NCI-H2196 (cell line): ENCODE measurements around the gene IGSF10.

Experiments used
- DNase-seq: peaks from one replicate; lab custom pipeline; 2025; ENCODE audit not compliant: unreplicated experiment; lab: John Stamatoyannopoulos, UW

Gene IGSF10

GRCh38 chr3:151462278-151462780 lies 1.5 kb upstream of the IGSF10 start:
- DNase-seq = no peak

GRCh38 chr3:151460228-151460627 lies 633 bp downstream of the IGSF10 start:
- DNase-seq = no peak

GRCh38 chr3:151459358-151459757 lies 1.5 kb downstream of the IGSF10 start:
- DNase-seq = no peak

GRCh38 chr3:151456065-151456464 lies 4.8 kb downstream of the IGSF10 start:
- no peak for DNase-seq

GRCh38 chr3:151452841-151453240 lies 8.0 kb downstream of the IGSF10 start:
- DNase-seq = no peak

- no peak for DNase-seq
Measured at GRCh38 chr3:151452368-151452767, 8.5 kb downstream of the IGSF10 start.

- DNase-seq = no peak
Measured at GRCh38 chr3:151446002-151446340, 14.9 kb downstream of the IGSF10 start.

- DNase-seq = no peak
Measured at GRCh38 chr3:151445273-151446001, 15.4 kb downstream of the IGSF10 start.

GRCh38 chr3:151443583-151443982 lies 17.3 kb downstream of the IGSF10 start:
- DNase-seq = no peak

- no peak for DNase-seq
Measured at GRCh38 chr3:151440940-151441339, 19.9 kb downstream of the IGSF10 start.

GRCh38 chr3:151439652-151440125 lies 21.2 kb downstream of the IGSF10 start:
- peak; percentile 74 for DNase-seq

- DNase-seq = no peak
Measured at GRCh38 chr3:151437906-151438305, 23.0 kb downstream of the IGSF10 start.

- DNase-seq = no peak
Measured at GRCh38 chr3:151436675-151437446, 24.0 kb downstream of the IGSF10 start.

GRCh38 chr3:151434151-151434890 lies 26.5 kb downstream of the IGSF10 start:
- DNase-seq = no peak

- no peak for DNase-seq
Measured at GRCh38 chr3:151432616-151433372, 28.1 kb downstream of the IGSF10 start.

GRCh38 chr3:151431940-151432339 lies 28.9 kb downstream of the IGSF10 start:
- DNase-seq = no peak

GRCh38 chr3:151430821-151431484 lies 29.9 kb downstream of the IGSF10 start:
- no peak for DNase-seq

GRCh38 chr3:151428386-151428785 lies 32.5 kb downstream of the IGSF10 start:
- DNase-seq = no peak

- DNase-seq = no peak
Measured at GRCh38 chr3:151426341-151426657, 34.6 kb downstream of the IGSF10 start.

- no peak for DNase-seq
Measured at GRCh38 chr3:151425627-151426340, 35.1 kb downstream of the IGSF10 start.
